ENCODE measurements around the gene ADIPOQ. TPM values are rescaled to one million over a fixed set of nuclear protein-coding genes. Genes with fewer than 3 reads are reported as not detected.
"Not testable (repeated sequence)": the region's sequence is repeated elsewhere in the genome, so short reads cannot be mapped to it uniquely, and the experiment has no call there.

Gene ADIPOQ
- polyA plus RNA-seq, 1 donor = 0.06 TPM

- DNase-seq (ENCODE audit: low read depth) = no peak
Measured at GRCh38 chr3:186826410-186826975, 16.0 kb upstream of the ADIPOQ start.

GRCh38 chr3:186826976-186827857, 15.3 kb upstream of the ADIPOQ start:
- DNase-seq (ENCODE audit: low read depth) = peak; percentile 47

DNA sequence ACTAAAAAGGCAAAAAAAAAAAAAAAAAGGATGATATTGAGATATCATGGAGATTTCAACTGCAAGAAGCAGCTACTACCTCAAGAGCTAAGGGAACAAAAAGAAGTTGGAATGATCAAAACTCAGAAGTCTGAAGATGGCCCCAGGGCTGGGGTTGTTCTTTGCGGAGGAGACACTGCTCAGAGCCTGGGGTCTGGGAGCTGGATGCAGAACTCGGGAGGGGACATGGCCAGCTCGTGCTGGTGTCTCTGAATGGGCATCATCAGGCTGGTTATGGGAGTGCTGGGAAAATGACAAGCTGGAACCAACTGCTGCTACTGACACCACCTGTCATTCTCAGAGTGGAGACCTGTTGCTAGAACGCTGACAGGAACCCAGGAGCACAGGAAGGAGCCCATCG, 14.2 kb upstream of the ADIPOQ start:
- DNase-seq (ENCODE audit: low read depth) = no peak

- no peak for DNase-seq (ENCODE audit: low read depth)
Measured at GRCh38 chr3:186831798-186832197, 10.7 kb upstream of the ADIPOQ start.

GRCh38 chr3:186832276-186832675, 10.2 kb upstream of the ADIPOQ start:
- DNase-seq (ENCODE audit: low read depth) = no peak

GRCh38 chr3:186839874-186840641, 2.5 kb upstream of the ADIPOQ start:
- no peak for DNase-seq (ENCODE audit: low read depth)

- DNase-seq (ENCODE audit: low read depth) = no peak
Measured at GRCh38 chr3:186841620-186842019, 890 bp upstream of the ADIPOQ start.

DNA sequence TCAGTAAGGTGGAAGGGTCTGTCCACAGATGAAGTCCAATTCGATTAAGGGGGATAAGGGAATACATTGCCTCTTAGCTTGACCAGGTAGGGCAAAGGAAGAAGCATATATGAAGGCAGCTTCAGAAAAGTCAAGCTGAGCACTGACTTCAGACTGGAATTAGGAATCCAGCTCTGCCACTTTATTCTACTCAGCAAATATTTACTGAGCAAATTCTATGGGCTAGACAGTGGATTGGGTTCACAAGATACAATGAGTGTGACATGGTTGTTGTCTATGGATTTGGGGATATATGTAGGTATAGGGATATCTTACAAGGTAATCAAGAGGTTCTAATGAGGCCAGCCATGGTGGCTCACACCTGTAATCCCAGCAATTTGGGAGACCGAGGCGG, 526 bp downstream of the ADIPOQ start:
- DNase-seq (ENCODE audit: low read depth) = no peak

DNA sequence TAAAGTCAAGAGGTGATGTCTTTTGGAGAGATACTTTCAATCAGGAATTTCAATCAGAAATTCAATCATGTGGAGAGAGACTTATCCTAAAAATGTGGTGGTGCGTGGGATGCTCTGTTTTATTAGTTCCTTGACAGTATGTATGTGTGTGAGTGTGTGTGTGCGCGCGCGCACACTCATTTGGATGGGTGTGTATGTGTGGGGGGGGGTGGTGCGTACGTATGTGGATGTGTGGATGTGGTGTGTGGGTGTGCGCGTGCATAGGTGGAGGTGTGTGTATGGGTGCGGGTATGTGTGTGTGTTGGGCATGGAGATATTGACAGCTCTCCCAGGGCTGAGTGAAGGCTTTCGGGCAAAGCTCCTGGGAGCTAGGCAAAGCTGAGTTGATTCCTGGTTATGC, 2.4 kb downstream of the ADIPOQ start:
- no peak for DNase-seq (ENCODE audit: low read depth)

- no peak for DNase-seq (ENCODE audit: low read depth)
Measured at GRCh38 chr3:186845756-186846155, 3.2 kb downstream of the ADIPOQ start.

GRCh38 chr3:186847437-186847836, 4.9 kb downstream of the ADIPOQ start:
- no peak for DNase-seq (ENCODE audit: low read depth)

DNA sequence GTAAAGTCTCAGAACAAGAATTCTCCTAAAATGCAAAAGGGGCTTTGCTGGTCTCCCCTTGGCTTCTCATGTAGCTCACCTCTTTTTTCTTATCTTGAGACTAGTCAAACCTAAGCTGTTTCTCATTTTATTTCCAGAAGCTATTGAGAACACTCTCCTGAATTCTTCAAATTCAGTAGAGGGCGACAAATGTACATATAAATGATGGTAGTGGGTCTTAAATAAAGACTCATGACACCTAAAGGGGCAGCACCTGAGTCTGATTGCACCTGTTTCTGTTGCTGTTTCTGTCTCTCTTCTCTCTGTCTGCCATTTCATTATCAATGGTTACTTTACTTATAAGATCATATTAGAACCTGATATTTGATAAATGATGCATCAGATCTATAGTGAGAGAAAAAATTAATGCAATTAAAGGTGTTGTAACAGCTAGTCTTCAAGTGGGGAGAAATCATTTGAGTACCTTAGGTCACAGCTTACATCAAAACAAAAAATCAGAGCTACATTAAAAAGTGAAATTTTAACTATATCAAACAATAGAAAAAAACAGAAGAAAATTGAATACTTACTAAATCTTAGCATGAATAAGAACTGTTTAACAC, 7.0 kb downstream of the ADIPOQ start:
- no peak for DNase-seq (ENCODE audit: low read depth)

GRCh38 chr3:186851835-186852234, 9.3 kb downstream of the ADIPOQ start:
- DNase-seq (ENCODE audit: low read depth) = not testable (repeated sequence)

DNA sequence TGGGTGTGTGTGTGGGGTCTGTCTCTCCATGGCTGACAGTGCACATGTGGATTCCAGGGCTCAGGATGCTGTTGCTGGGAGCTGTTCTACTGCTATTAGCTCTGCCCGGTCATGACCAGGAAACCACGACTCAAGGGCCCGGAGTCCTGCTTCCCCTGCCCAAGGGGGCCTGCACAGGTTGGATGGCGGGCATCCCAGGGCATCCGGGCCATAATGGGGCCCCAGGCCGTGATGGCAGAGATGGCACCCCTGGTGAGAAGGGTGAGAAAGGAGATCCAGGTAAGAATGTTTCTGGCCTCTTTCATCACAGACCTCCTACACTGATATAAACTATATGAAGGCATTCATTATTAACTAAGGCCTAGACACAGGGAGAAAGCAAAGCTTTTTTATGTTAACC, 10.5 kb downstream of the ADIPOQ start:
- no peak for DNase-seq (ENCODE audit: low read depth)

DNA sequence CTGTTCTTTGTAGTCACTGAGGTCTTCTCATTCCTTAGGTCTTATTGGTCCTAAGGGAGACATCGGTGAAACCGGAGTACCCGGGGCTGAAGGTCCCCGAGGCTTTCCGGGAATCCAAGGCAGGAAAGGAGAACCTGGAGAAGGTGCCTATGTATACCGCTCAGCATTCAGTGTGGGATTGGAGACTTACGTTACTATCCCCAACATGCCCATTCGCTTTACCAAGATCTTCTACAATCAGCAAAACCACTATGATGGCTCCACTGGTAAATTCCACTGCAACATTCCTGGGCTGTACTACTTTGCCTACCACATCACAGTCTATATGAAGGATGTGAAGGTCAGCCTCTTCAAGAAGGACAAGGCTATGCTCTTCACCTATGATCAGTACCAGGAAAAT, 11.6 kb downstream of the ADIPOQ start:
- no peak for DNase-seq (ENCODE audit: low read depth)

DNA sequence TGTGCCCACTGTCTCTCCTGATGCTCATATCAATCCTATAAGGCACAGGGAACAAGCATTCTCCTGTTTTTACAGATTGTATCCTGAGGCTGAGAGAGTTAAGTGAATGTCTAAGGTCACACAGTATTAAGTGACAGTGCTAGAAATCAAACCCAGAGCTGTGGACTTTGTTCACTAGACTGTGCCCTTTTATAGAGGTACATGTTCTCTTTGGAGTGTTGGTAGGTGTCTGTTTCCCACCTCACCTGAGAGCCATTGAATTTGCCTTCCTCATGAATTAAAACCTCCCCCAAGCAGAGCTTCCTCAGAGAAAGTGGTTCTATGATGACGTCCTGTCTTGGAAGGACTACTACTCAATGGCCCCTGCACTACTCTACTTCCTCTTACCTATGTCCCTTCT, 12.4 kb downstream of the ADIPOQ start:
- no peak for DNase-seq (ENCODE audit: low read depth)

DNA sequence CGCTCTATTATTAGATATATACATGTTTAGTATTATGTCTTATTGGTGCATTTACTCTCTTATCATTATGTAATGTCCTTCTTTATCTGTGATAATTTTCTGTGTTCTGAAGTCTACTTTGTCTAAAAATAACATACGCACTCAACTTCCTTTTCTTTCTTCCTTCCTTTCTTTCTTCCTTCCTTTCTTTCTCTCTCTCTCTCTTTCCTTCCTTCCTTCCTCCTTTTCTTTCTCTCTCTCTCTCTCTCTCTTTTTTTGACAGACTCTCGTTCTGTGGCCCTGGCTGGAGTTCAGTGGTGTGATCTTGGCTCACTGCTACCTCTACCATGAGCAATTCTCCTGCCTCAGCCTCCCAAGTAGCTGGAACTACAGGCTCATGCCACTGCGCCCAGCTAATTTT, 15.2 kb downstream of the ADIPOQ start:
- DNase-seq (ENCODE audit: low read depth) = no peak

DNA sequence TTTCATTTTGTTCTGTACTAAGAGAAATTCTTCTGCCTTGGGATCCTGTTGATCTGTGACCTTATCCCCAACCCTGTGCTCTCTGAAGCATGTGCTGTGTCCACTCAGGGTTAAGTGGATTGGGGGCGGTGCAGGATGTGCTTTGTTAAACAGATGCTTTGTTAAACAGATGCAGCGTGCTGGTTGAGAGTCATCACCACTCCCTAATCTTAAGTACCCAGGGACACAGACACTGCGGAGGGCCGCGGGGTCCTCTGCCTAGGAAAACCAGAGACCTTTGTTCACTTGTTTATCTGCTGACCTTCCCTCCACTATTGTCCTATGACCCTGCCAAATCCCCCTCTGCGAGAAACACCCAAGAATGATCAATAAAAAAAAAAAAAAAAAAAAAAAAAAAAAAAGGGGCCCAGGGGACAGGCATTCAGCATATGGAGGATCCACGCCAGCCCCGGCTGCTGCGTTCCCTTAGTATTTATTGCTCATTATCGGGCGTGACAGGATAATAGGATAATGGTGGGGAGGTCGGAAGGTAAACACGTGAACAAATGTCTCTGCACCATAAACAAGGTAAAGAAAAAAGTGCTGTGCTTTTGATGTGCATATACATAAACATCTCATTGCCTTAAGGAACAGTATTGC, 22.8 kb downstream of the ADIPOQ start:
- DNase-seq (ENCODE audit: low read depth) = not testable (repeated sequence)

GRCh38 chr3:186866095-186866494, 23.6 kb downstream of the ADIPOQ start:
- DNase-seq (ENCODE audit: low read depth) = not testable (repeated sequence)

DNA sequence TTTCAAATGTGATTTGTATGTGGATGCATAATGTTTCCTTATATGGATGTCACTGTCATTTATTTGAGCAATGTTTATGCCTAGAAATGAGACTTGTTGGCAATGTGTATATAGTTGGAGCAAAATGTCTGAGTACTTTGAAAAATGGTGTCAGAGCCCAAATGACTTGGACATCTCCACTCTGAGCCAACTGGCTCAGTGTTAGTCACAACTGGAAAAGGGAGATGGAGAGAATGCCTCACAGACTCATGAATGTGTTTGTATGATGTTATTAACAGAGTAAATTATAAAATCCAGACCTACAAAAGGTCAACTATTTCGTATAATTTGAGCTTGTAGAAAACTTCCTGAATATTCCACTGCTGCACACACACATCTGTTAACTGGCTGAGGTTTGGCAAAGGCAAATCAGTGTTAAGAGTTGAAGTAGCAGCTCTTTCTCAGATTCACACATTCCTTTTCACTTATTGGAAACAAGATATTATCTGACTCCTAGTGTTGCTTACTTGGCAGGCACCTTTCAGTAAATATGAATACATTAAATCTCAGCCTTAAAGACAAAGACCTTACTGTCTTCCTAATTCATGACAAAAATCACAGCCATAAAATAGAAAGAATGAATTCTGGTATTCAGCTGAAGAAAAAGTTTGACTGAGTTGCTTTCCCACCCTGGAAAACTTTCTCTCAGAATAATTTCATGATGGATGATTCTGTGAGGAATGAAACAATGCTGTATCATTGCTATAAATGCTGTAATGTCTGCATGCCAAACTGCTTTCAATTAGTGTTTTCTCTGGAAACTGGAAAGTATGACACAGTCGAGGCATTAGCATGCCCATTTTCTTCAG, 27.0 kb downstream of the ADIPOQ start:
- no peak for DNase-seq (ENCODE audit: low read depth)

Data from forelimb muscle (tissue), 1 donor.